Calu3 (cell line): ENCODE measurements around the gene CARM1. TPM values are rescaled to one million over a fixed set of nuclear protein-coding genes. Genes with fewer than 3 reads are reported as not detected.
A peak's percentile ranks its signal among the peaks of the same experiment; 100 is the strongest.

Experiments used
- BruUV-seq: library from RNA; stranded (reverse); fragments of 400-500 nt; replicated peaks from 2 replicates; lab custom pipeline; 2021; lab: Mats Ljungman, UMichigan
- CTCF ChIA-PET: fragments of 300-600 bp; sonication (Branson Sonifier 250); formaldehyde crosslinking; loops from one replicate; lab custom pipeline; 2022; ENCODE audit warnings: antibody characterized with exemption; lab: Charles Lee
- DNase-seq: peaks from one replicate; pipeline ENCODE4 v3.0.0; 2022
- H3K27ac Mint-ChIP-seq: one replicate; pipeline ENCODE4 v1.8.0; 2022; ENCODE audit warnings: mixed read lengths; ENCODE audit not compliant: unreplicated experiment
- H3K27me3 Mint-ChIP-seq: one replicate; pipeline ENCODE4 v1.8.0; 2022; ENCODE audit warnings: mixed read lengths; ENCODE audit not compliant: unreplicated experiment
- H3K36me3 Mint-ChIP-seq: one replicate; pipeline ENCODE4 v1.8.0; 2022; ENCODE audit warnings: mild to moderate bottlenecking, moderate library complexity, mixed read lengths; ENCODE audit not compliant: insufficient read depth, unreplicated experiment
- H3K4me1 Mint-ChIP-seq: one replicate; pipeline ENCODE4 v1.8.0; 2022; ENCODE audit warnings: mild to moderate bottlenecking, low read depth, mixed read lengths; ENCODE audit not compliant: unreplicated experiment
- H3K4me3 Mint-ChIP-seq: one replicate; pipeline ENCODE4 v1.8.0; 2022; ENCODE audit warnings: mild to moderate bottlenecking, low read depth, moderate library complexity, mixed read lengths; ENCODE audit not compliant: unreplicated experiment
- H3K9me3 Mint-ChIP-seq: one replicate; pipeline ENCODE4 v1.8.0; 2022; ENCODE audit warnings: low read depth, mixed read lengths; ENCODE audit not compliant: unreplicated experiment
- intact Hi-C: fragments of 100-400 bp; cut with micrococcal nuclease; formaldehyde crosslinking; loops from one replicate; pipeline ENCODE4 v1.10.0; 2022; ENCODE audit not compliant: unreplicated experiment
- total RNA-seq: library from RNA; stranded (reverse); gene quantifications from 2 replicates; pipeline ENCODE4 v1.2.3, GENCODE V29; 2022
- TF ChIP-seq, protein P1 (sequence below): fragments of 200-600 bp; IDR thresholded peaks from one replicate; pipeline ENCODE4 v1.8.0; 2022; ENCODE audit warnings: antibody characterized with exemption; ENCODE audit not compliant: unreplicated experiment

Gene CARM1
- total RNA-seq, 1 experiment from 2014 or later = 32.8 TPM

- no TSS peak for BruUV-seq
- no peak for DNase-seq
- Mint-ChIP-seq H3K36me3 (peaks cover 61% of the 10 kb centered on the region), H3K27ac (no peak overlapping the region), H3K9me3 (no peaks in the 10 kb centered on the region), H3K27me3 (no peaks in the 10 kb centered on the region), H3K4me1 (no peaks in the 10 kb centered on the region), H3K4me3 (no peak overlapping the region)
- TF ChIP-seq, protein P1, sequence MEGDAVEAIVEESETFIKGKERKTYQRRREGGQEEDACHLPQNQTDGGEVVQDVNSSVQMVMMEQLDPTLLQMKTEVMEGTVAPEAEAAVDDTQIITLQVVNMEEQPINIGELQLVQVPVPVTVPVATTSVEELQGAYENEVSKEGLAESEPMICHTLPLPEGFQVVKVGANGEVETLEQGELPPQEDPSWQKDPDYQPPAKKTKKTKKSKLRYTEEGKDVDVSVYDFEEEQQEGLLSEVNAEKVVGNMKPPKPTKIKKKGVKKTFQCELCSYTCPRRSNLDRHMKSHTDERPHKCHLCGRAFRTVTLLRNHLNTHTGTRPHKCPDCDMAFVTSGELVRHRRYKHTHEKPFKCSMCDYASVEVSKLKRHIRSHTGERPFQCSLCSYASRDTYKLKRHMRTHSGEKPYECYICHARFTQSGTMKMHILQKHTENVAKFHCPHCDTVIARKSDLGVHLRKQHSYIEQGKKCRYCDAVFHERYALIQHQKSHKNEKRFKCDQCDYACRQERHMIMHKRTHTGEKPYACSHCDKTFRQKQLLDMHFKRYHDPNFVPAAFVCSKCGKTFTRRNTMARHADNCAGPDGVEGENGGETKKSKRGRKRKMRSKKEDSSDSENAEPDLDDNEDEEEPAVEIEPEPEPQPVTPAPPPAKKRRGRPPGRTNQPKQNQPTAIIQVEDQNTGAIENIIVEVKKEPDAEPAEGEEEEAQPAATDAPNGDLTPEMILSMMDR = no peak
- CTCF ChIA-PET = no interaction called here
- intact Hi-C loops = no loop called here
These were observed 52.1 kb downstream of the CARM1 start for GRCh38 chr19:10923260-10924112.

GRCh38 chr19:10924597-10924996 is 53.2 kb downstream of the CARM1 start:
- H3K36me3 Mint-ChIP-seq = peaks cover 66% of the 10 kb centered on the region
- no peak overlapping the region for H3K27ac Mint-ChIP-seq
- H3K4me3 Mint-ChIP-seq = no peak overlapping the region
- no peaks in the 10 kb centered on the region for H3K9me3 Mint-ChIP-seq
- no peaks in the 10 kb centered on the region for H3K27me3 Mint-ChIP-seq
- intact Hi-C loops = no loop called here
- no peaks in the 10 kb centered on the region for H3K4me1 Mint-ChIP-seq
- CTCF ChIA-PET = no interaction called here
- TF ChIP-seq, protein P1 = no peak
- DNase-seq = no peak
- no TSS peak for BruUV-seq

DNA sequence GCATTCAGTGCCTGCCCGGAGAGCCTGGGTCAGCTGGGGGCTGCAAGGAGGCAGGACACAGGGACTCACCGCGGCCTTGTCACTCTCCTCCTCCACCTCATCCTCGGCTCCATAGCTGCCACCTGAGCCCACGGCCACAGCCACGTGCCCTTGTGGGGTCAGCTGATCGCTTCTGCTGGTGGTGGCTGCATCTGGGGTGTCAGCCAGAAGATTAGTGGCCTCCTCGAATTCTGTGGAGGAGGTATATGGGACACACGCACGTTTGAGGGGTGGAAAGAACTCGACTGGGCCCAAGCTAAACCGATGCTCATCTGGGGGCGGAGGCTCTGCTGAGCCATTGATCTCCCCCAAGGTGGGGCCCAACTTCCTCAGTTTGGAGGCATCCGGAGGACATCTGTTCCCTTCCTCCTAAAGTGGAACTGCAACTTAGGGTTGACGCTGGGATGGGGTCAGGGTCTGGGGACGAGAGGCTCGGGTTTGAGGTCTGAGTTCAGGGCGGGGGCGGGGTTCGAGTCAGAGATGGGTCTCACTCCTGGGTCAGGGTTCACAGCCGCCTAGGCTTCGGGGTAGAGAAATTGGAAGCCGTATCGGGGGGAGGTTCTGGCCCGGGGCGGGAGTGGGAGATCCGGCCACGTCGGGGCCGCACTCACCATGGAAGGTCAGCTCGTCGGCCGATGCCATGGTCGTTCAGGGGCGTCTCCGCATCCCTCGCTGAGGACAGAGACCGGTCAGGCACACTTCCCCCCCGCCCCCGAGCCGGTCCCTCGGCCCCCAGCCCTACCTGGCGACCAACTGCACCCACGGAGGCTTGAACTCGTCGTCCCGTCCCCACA is 56.6 kb downstream of the CARM1 start:
- Mint-ChIP-seq H3K27ac (peak overlapping the region; percentile 79), H3K36me3 (peaks cover 41% of the 10 kb centered on the region), H3K4me1 (no peaks in the 10 kb centered on the region), H3K4me3 (peak overlapping the region; percentile 89), H3K27me3 (no peaks in the 10 kb centered on the region), H3K9me3 (no peaks in the 10 kb centered on the region)
- DNase-seq = no peak
- TF ChIP-seq, protein P1 = no peak
- intact Hi-C loops = no loop called here
- BruUV-seq = TSS peak; percentile 74
- CTCF ChIA-PET = interaction anchor here (0.9 kb wide), 1 partner anchor 9 kb away, joined by 3 read pairs; no protein-coding TSS in a partner anchor

DNA sequence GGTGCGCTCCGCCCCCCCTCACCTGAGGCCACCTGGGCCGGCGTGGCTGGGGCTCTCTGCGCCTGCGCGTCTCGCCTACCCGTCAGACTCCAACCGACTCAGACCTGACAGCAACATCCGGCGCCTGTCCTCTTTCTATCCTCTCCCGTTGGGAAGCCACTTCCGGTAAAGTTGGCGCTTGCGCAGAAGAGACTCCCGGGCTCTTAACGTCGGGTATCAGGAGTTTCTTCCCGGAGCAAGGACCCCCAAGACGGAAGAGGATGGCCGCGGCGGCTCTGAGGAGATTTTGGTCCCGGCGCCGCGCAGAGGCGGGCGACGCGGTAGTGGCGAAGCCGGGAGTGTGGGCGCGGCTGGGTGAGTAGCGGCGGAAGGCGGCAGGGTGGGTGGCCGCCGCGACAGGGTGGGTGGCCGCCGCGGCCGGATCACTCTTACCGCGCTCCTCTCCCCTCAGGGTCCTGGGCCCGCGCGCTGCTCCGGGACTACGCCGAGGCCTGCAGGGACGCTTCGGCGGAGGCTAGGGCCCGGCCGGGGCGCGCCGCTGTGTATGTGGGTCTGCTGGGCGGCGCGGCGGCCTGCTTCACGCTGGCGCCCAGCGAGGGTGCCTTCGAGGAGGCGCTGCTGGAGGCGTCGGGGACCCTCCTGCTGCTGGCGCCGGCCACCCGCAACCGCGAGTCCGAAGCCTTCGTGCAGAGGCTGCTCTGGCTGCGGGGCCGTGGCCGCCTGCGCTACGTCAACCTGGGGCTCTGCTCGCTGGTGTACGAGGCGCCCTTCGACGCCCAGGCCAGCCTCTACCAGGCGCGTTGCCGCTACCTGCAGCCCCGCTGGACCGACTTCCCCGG is 57.4 kb downstream of the CARM1 start, which contains the start of the genes TIMM29 and YIPF2:
TSS of gene TIMM29 (plus strand) at position 249 of the 839 bp plus-strand sequence. CDS start at position 261, 12 bp downstream.
TSS of gene YIPF2 (minus strand) at position 77 of the 839 bp plus-strand sequence. CDS start 229 bp downstream, outside the sequence.
- TF ChIP-seq, protein P1 = no peak
- BruUV-seq = no TSS peak
- Mint-ChIP-seq H3K4me1 (no peaks in the 10 kb centered on the region), H3K4me3 (peak within 1 kb of the TSS; percentile 89), H3K27ac (peak within 1 kb of the TSS; percentile 79), H3K27me3 (no peaks in the 10 kb centered on the region), H3K9me3 (no peaks in the 10 kb centered on the region), H3K36me3 (peaks cover 41% of the 10 kb centered on the region)
- peak; percentile 93 for DNase-seq
- CTCF ChIA-PET = no interaction called here
- intact Hi-C loops = no loop called here
